Suppressor macrophage (primary cell): ENCODE results near the gene MYORG.
A peak's percentile ranks its signal among the peaks of the same experiment; 100 is the strongest.
"Not testable (repeated sequence)": the region's sequence is repeated elsewhere in the genome, so short reads cannot be mapped to it uniquely, and the experiment has no call there.

Experiments
- DNase-seq, 4 experiments: peaks; one replicate each; pipeline ENCODE4 v3.0.0-alpha.2; 2020 to 2022

Gene MYORG

GRCh38 chr9:34368796-34369195, 7.9 kb downstream of the MYORG start:
- not testable (repeated sequence) for DNase-seq

DNA sequence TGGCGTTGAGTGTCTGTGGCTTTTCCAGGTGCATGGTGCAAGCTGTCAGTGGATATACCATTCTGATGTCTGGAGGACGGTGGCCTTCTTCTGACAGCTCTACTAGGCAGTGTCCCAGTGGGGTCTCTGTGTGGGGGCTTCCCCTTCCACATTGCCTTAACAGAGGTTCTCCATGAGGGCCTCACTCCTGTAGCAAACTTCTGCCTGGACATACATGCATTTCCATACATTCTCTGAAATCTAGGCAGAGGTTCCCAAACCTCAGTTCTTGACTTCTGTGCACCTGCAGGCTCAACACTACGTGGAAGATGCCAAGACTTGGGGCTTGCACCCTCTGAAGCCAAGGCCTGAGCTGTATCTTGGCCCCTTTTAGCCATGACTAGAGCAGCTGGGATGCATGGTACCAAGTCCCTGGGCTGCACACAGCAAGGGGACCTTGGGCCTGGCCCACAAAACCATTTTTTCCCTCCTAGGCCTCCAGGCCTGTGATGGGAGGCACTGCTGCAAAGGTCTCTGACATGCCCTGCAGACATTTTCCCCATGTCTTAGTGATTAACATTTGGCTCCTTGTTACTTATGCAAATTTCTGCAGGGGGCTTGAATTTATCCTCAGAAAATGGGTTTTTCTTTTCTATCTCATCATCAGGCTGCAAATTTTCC, 8.8 kb downstream of the MYORG start:
- not testable (repeated sequence) for DNase-seq

DNA sequence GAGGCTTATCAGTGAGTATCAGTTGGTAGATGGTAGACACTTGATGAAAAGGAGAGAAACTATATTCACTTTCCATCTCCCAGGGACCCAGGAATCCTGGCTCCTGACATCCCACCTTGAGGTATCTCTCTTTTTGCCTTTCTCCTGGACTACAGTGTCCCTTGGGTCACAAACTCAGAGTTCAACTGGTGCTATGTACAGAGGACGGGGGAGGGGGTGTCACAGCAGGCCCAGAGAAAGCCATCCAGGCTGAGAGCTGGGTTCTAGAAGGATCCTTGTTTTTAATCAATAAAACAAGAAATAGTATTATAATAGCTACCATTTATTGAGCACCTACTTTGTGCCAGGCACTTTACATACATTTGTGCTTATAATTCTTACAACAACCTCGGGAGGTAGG, 10.3 kb downstream of the MYORG start:
- no peak for DNase-seq

DNA sequence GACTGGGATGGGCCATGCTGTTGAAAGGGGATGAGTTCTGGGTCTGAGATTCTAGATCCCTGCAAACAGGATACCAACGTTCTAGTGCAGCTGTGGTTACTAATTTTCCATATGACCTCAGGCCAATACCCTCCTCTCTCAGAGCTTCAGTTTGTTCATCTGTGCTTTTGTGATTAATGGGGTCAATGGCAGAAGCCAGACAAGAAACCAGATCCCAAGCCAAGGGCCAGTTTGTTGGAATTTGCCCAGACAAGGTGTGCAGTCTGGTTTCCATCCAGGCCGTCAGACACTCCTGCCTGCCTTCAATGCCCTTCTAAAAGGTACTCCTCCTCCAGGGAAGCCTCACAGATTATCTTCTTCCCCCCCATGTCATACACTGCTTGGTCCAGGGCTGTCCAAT, 11.4 kb downstream of the MYORG start:
- DNase-seq = no peak

GRCh38 chr9:34363619-34364351, 12.9 kb downstream of the MYORG start:
- DNase-seq = no peak

GRCh38 chr9:34362614-34363214, 14.0 kb downstream of the MYORG start:
- DNase-seq = no peak

- not testable (repeated sequence) for DNase-seq
These were observed 23.7 kb downstream of the MYORG start for GRCh38 chr9:34352957-34353356.

DNA sequence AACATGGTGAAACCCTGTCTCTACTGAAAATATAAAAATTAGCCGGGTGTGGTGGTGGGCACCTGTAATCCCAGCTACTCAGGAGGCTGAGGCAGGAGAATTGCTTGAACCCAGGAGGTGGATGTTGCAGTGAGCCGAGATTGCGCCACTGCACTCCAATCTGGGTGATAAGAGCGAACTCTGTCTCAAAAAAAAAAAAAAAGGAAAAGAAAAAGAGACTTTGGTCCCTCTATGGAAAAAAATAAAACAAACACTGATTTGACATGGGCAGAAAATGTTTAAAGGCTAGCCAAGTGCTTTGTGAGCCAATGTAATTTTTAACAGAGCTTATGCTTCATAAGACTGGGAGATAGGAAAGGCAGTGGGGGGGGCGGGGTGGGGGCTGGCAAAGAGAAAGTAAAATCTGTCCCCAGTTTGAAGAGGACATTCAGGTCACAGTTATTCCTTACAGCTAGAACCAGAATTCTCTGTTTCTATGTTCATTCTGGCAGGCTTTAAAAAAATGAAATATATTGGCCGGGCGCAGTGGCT, 24.5 kb downstream of the MYORG start:
- not testable (repeated sequence) for DNase-seq

DNA sequence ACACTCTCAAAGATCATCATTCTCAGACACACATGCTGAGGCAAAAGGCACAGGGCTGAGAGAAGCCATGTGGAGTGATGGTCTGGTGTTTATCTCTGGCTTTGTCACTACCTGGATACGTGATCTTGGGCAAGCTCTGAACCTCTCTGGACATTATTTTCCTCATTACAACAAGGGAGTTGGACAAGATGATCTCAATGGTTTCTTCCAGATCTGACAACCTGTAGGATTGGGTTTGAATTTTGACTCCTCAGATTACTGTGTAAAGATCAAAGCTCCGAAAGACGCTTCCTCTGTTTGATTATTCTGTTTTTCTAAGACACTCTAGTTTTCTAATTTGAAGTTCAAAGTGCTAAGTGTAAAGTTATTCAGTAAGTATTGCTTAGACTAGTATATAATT, 27.4 kb downstream of the MYORG start:
- no peak for DNase-seq

- no peak for DNase-seq
These were observed 28.9 kb downstream of the MYORG start for GRCh38 chr9:34347800-34348158.

DNA sequence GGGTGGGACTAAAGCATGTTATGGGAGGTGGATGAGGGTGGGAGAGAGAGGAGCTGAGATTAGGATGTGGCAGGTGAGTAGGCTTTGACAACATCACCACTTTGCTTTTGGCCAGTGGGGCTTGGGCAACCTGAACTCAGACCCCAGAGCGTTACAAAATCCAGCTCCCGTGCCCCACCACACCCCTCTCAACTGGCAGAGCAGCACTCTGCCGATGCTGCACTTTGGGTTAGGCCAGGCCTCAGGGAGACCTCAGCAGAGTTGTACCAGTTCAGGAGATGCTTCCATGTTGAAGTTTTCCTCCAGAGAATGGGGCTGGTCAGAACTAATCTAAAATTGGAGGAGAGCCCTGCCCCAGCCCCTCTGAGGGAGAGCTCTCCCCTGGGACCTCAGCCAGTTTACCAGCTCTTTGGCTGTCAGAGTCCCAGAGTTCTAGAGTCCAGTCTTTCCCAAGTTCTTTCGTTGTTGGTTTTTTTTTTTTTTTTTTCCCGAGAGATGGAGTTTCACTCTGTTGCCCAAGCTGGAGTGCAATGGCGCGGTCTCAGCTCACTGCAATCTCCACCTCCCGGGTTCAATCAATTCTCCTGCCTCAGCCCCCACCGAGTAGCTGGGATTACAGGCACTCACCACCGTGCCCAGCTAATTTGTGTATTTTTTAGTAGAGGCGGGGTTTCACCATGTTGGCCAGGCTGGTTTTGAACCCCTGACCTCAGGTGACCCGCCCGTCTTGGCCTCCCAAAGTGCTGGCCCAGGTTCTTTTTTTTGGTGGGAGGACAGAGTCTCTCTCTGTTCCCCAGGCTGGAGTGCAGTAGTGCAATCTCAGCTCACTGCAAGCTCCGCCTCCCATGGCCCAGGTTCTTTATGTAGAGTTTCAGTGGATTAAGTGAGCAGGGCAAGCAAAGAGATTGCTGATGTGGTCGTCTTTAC, 29.6 kb downstream of the MYORG start:
- DNase-seq = no peak

- DNase-seq = no peak
These were observed 33.1 kb downstream of the MYORG start for GRCh38 chr9:34343605-34344004.

- DNase-seq = peak in 2 of 4 experiments; percentile 5 to 13
These were observed 33.6 kb downstream of the MYORG start for GRCh38 chr9:34343090-34343489.

DNA sequence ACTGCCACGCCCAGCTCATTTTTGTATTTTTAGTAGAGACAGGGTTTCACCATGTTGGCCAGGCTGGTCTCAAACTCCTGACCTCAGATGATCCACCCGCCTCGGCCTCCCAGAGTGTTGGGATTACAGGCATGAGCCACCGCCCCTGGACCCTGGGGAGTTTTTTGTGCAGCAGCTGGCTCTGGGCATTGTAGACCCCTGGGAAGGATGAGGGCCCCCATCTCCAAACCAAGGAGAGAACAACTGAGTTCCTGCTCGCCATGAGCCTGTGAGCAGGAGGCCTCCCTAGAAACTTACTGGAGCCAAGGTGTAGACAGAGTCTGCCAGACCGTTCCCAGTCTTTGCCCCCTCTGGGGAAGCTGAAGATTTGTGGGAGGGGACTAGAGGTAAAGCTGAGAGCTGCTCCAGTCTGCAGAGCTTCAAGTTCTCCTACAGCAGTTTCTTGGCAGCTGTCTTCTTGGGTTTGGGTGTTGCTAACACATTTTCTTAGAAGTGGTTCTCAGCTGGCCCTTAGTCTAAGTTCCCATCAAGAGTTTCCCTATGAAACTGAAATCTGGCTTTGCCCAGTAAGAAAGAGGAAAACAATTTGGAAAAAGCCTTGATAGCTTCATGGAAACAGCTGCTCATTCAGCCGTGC, 34.9 kb downstream of the MYORG start:
- DNase-seq = peak in 1 of 4 experiments; percentile 15

DNA sequence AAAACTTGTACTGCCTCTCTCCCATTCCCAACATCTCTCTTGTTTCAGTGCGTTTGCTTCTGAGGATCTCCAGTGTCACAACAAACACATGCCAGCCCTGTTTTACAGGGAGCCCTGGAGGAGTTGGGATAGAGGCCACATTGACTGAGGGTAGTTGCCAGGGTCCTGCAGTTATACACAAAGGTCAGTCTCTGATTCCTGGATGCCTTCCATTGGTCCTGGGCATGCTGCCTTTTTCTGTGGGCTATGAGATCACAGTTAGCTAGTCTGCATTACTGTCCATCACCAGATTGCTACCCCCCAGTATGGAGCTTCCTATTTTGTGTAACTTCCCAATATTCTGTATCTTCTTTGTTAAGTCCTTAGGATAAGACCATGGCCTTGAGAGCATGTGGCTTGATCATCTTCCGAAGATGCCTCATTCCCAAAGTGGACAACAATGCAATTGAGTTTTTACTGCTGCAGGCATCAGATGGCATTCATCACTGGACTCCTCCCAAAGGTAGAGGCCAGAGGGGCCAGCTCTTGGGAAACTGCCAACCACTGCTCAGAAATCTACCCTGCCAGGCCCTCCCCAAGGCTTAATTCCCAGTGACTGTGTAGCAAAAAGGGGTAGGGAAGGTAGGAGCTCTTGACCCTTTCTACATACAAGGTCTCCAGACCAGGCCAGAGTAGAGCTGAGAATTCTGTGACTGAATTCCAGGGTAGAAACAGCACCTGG, 37.9 kb downstream of the MYORG start:
- no peak for DNase-seq

DNA sequence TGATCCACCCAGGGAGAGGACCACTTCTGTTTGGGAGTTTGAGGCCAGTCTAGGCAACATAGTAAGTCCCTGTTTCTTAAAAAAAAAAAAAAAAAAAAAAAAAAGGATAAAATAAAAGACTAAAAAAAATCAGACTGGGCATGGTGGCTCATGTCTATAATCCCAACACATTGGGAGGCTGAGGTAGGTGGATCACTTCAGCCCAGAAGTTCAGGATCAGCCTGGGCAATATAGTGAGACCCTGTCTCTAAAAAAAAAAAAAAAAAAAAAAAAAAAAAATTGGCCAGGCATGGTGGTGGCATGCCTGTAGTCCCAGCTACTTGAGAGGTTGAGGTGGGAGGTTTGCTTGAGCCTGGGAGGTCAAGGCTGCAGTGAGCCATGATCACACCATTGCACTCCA, 38.6 kb downstream of the MYORG start:
- not testable (repeated sequence) for DNase-seq

GRCh38 chr9:34337403-34337802, 39.3 kb downstream of the MYORG start:
- no peak for DNase-seq

- DNase-seq = no peak
These were observed 41.3 kb downstream of the MYORG start for GRCh38 chr9:34335376-34335775.

GRCh38 chr9:34334916-34335315, 41.8 kb downstream of the MYORG start:
- DNase-seq = peak in 3 of 4 experiments; percentile 24 to 44 (median 28)

- DNase-seq = no peak
These were observed 42.3 kb downstream of the MYORG start for GRCh38 chr9:34334337-34334824.

DNA sequence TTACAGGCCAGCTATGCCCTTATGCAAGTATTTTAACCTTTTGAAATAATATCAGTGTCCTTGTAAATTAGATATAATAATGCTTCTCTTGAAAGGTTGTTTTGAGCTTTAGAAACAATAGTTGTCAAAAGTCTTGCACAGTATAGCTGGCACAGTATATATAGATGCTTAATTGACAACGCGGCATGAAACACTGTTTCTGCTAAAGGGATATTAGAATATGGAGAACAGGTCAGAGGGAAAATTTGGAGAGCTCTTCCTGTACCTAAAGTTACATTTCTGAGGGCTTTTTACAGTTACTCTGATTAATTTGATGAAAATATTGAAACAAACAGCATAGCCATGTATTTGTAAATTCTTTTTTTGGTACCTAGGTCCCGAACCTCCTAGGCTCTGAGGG, 42.9 kb downstream of the MYORG start:
- no peak for DNase-seq
